HepG2 (cell line): Measurements from ENCODE around the gene TIPRL. TPM values are rescaled to one million over a fixed set of nuclear protein-coding genes. Genes with fewer than 3 reads are reported as not detected.

Experiments
- ATF7 ChIP-seq, 2 experiments: fragments of 450-650 bp in 1 of 2; sonication (generic) in 1 of 2; formaldehyde crosslinking in 1 of 2; IDR thresholded peaks; 2 replicates each; pipeline versions ENCODE4 v1.4.0 to v1.6.1; 2016 to 2020; ENCODE audit warnings: antibody characterized with exemption in 1 of 2, mild to moderate bottlenecking in 1 of 2, missing genetic modification reagents in 1 of 2
- CBX1 ChIP-seq: IDR thresholded peaks from one replicate; pipeline ENCODE4 v1.6.1; 2016; ENCODE audit warnings: antibody characterized with exemption, low read depth
- CBX5 ChIP-seq: sonication (generic); formaldehyde crosslinking; IDR thresholded peaks from 2 replicates; pipeline ENCODE4 v1.4.0; 2020; ENCODE audit warnings: missing genetic modification reagents, borderline replicate concordance
- HMGXB3 ChIP-seq: sonication (generic); formaldehyde crosslinking; IDR thresholded peaks from 2 replicates; pipeline ENCODE4 v1.4.0; 2020; ENCODE audit warnings: missing genetic modification reagents, borderline replicate concordance
- HNRNPK ChIP-seq: fragments of 200-400 bp; formaldehyde crosslinking; IDR thresholded peaks from 2 replicates; pipeline ENCODE4 v1.6.1; 2018; ENCODE audit warnings: low read length, low read depth, moderate library complexity, mild to moderate bottlenecking; ENCODE audit not compliant: poor library complexity, severe bottlenecking
- KLF6 ChIP-seq: IDR thresholded peaks from 2 replicates; pipeline ENCODE4 v1.8.0; 2016; ENCODE audit warnings: missing biosample characterization, missing genetic modification reagents
- NFYC ChIP-seq: IDR thresholded peaks from 2 replicates; pipeline ENCODE4 v1.6.1; 2016; ENCODE audit warnings: missing genetic modification reagents, missing compliant biosample characterization
- PATZ1 ChIP-seq: sonication (generic); formaldehyde crosslinking; IDR thresholded peaks from 2 replicates; pipeline ENCODE4 v1.4.0; 2020; ENCODE audit warnings: missing genetic modification reagents
- PCBP2 ChIP-seq: fragments of 200-400 bp; formaldehyde crosslinking; optimal IDR thresholded peaks from 2 replicates; pipeline ENCODE3; 2018; ENCODE audit warnings: low read length, low read depth; ENCODE audit not compliant: poor library complexity, severe bottlenecking
- PHF20 ChIP-seq: sonication (generic); formaldehyde crosslinking; IDR thresholded peaks from 2 replicates; pipeline ENCODE4 v1.5.0; 2020; ENCODE audit warnings: mild to moderate bottlenecking, missing genetic modification reagents
- PHF21A ChIP-seq: sonication (generic); formaldehyde crosslinking; IDR thresholded peaks from 2 replicates; pipeline ENCODE4 v1.5.0; 2020; ENCODE audit warnings: mild to moderate bottlenecking, missing genetic modification reagents
- SMAD3 ChIP-seq: sonication (generic); formaldehyde crosslinking; IDR thresholded peaks from 2 replicates; pipeline ENCODE4 v1.4.0; 2020; ENCODE audit warnings: missing genetic modification reagents
- ZFP37 ChIP-seq: sonication (generic); formaldehyde crosslinking; IDR thresholded peaks from 2 replicates; pipeline ENCODE4 v1.4.0; 2020; ENCODE audit warnings: missing genetic modification reagents, borderline replicate concordance
- ZNF3 ChIP-seq: IDR thresholded peaks from 2 replicates; pipeline ENCODE4 v1.7.0; 2017; ENCODE audit warnings: inconsistent platforms
- ZNF552 ChIP-seq: sonication (generic); formaldehyde crosslinking; IDR thresholded peaks from 2 replicates; pipeline ENCODE4 v1.9.0; 2022; ENCODE audit warnings: missing genetic modification reagents, mild to moderate bottlenecking, borderline replicate concordance
- ZNF749 ChIP-seq: sonication (generic); formaldehyde crosslinking; IDR thresholded peaks from 2 replicates; pipeline ENCODE4 v1.8.0; 2022; ENCODE audit warnings: mild to moderate bottlenecking, missing genetic modification reagents, moderate library complexity, borderline replicate concordance
- ZNF850 ChIP-seq: sonication (generic); formaldehyde crosslinking; conservative IDR thresholded peaks from 2 replicates; pipeline ENCODE4 v1.9.0; 2021; ENCODE audit warnings: mild to moderate bottlenecking, missing genetic modification reagents
- polyA plus RNA-seq, 8 experiments: library from polyadenylated mRNA; depleted of rRNA in 3 of 8; stranded (reverse) in 7 of 8; unstranded in 1 of 8; fragments of >200 nt; fragmentation: Illumina TruSeq in 4 of 8; extraction: Trizol in 4 of 8; gene quantifications; 2 replicates each; pipeline versions ENCODE4 v1.2.1 to v1.2.3, GENCODE V29; 2011 to 2016; ENCODE audit warnings: low read depth in 4 of 8, missing spikeins in 1 of 8, mixed read lengths in 1 of 8; ENCODE audit not compliant: insufficient read depth in 1 of 8
- total RNA-seq, 5 experiments: library from RNA; depleted of rRNA; stranded (reverse); fragments of >200 nt; fragmentation: Illumina TruSeq; extraction: Trizol; gene quantifications; 2 replicates each; pipeline ENCODE4 v1.2.3, GENCODE V29; 2016; ENCODE audit warnings: low read depth in 1 of 5
- TF ChIP-seq, protein P1 (sequence below): sonication (generic); formaldehyde crosslinking; conservative IDR thresholded peaks from 2 replicates; pipeline ENCODE4 v1.4.0; 2020; ENCODE audit warnings: missing genetic modification reagents
- TF ChIP-seq, protein P2 (sequence below): sonication (generic); formaldehyde crosslinking; IDR thresholded peaks from 2 replicates; pipeline ENCODE4 v1.4.0; 2020; ENCODE audit warnings: mild to moderate bottlenecking, missing genetic modification reagents, borderline replicate concordance

TIPRL gene
- total and polyA plus RNA-seq, 2 of the 13 experiments (the other 11 are each of a cell fraction or from before 2014, with no cell fraction given) = 10.1 to 22.8 TPM

DNA sequence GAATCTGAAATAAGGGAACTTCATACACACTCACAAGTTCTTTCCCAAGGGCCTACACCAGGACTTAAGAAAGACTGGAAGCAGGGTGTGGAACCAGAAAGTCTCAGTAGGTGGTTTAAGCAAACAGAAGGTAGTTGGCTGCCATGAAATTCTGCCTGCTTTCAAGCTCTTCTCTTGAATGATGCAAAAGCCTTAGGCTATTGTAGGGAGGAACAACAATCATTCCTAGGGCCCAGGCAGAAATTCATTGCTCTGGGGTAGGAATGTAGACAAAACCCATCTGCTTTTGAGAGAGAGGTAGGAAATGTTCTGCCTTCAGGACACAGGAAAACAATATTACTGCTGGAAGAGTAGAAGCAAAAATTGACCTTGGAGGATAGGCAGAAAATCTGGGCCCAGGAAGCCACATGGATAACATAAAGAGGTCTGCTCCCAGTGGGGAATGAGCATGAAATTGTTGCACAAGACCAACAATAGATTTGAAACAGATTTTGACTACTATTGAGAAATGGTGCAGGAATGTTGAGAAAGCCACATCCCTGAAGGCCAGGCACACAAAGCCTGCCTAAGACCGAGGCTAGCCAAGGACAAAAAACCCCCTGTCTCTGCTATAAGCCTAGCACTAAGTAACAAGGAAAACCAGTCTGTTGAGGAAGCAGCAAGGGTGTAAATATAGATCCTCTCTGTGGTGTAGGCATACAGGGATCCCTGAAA, 24.3 kb downstream of the TIPRL start (continued):
- TF ChIP-seq ZNF552 (CRISPR knock-in tag) = no peak
- TF ChIP-seq PHF21A = no peak
- no peak for TF ChIP-seq ATF7 (IDR thresholded peaks at IDR 0.05)
- TF ChIP-seq ATF7 (CRISPR knock-in tag; IDR thresholded peaks at IDR 0.05) = no peak
- no peak for TF ChIP-seq ZFP37 (CRISPR knock-in tag)
- TF ChIP-seq SMAD3 (CRISPR knock-in tag) = peak; percentile 48; the same call in 1 of the 2 replicates
- no peak for TF ChIP-seq HNRNPK
- TF ChIP-seq PCBP2 = no peak
- TF ChIP-seq, protein P1, sequence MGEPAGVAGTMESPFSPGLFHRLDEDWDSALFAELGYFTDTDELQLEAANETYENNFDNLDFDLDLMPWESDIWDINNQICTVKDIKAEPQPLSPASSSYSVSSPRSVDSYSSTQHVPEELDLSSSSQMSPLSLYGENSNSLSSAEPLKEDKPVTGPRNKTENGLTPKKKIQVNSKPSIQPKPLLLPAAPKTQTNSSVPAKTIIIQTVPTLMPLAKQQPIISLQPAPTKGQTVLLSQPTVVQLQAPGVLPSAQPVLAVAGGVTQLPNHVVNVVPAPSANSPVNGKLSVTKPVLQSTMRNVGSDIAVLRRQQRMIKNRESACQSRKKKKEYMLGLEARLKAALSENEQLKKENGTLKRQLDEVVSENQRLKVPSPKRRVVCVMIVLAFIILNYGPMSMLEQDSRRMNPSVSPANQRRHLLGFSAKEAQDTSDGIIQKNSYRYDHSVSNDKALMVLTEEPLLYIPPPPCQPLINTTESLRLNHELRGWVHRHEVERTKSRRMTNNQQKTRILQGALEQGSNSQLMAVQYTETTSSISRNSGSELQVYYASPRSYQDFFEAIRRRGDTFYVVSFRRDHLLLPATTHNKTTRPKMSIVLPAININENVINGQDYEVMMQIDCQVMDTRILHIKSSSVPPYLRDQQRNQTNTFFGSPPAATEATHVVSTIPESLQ (CRISPR knock-in tag) = no peak
- TF ChIP-seq NFYC (CRISPR knock-in tag) = no peak
- TF ChIP-seq PHF20 (CRISPR knock-in tag) = no peak
- peak; percentile 48; the same call in 1 of the 2 replicates for TF ChIP-seq PATZ1
- TF ChIP-seq ZNF3 (CRISPR knock-in tag) = no peak
- no peak for TF ChIP-seq ZNF850
- TF ChIP-seq CBX5 = 0 out of 2 replicates have a peak, but pooled peaks have one; percentile 56
- TF ChIP-seq, protein P2, sequence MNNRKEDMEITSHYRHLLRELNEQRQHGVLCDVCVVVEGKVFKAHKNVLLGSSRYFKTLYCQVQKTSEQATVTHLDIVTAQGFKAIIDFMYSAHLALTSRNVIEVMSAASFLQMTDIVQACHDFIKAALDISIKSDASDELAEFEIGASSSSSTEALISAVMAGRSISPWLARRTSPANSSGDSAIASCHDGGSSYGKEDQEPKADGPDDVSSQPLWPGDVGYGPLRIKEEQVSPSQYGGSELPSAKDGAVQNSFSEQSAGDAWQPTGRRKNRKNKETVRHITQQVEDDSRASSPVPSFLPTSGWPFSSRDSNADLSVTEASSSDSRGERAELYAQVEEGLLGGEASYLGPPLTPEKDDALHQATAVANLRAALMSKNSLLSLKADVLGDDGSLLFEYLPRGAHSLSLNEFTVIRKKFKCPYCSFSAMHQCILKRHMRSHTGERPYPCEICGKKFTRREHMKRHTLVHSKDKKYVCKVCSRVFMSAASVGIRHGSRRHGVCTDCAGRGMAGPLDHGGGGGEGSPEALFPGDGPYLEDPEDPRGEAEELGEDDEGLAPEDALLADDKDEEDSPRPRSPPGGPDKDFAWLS (CRISPR knock-in tag) = no peak
- TF ChIP-seq CBX1 = no peak
- no peak for TF ChIP-seq ZNF749
- TF ChIP-seq KLF6 (CRISPR knock-in tag) = no peak
- TF ChIP-seq HMGXB3 (CRISPR knock-in tag) = no peak
